ENCODE measurements around the gene ELF1.

- no peak for TF ChIP-seq ZNF396 (CRISPR knock-in tag; IDR thresholded peaks at IDR 0.05; ENCODE audit: borderline replicate concordance)
- no peak for TF ChIP-seq PRDM15 (CRISPR knock-in tag; IDR thresholded peaks at IDR 0.05)
- TF ChIP-seq USF2 (CRISPR knock-in tag; IDR thresholded peaks at IDR 0.05): no peak
- no peak for TF ChIP-seq E2F1 (CRISPR knock-in tag; IDR thresholded peaks at IDR 0.05)
- TF ChIP-seq CTCF (IDR thresholded peaks at IDR 0.05): no peak
- TF ChIP-seq ZNF138 (CRISPR knock-in tag; conservative IDR thresholded peaks at IDR 0.05): no peak
- no peak for TF ChIP-seq FOXJ3 (CRISPR knock-in tag; IDR thresholded peaks at IDR 0.05; ENCODE audit: borderline replicate concordance)
- no peak for TF ChIP-seq JUN (CRISPR knock-in tag; IDR thresholded peaks at IDR 0.05)
Observed at GRCh38 chr13:41049480-41050440, 30.6 kb upstream of the ELF1 start.

Measured in WTC11 (cell line).